DND-41 (cell line): Measurements from ENCODE around the gene ADAM10.

Source experiments
- ATAC-seq: fragments of 200-7000 bp; cut with Tn5 transposase; 3 replicates; pipeline ENCODE4 v1.9.1; 2021; ENCODE audit warnings: low read depth; ENCODE audit not compliant: insufficient read depth
- DNase-seq: peaks from one replicate; pipeline ENCODE4 v3.0.0-alpha.2; 2020
- H2AFZ ChIP-seq: 2 replicates; pipeline ENCODE4 v1.6.0; 2012; ENCODE audit warnings: low read depth, low read length
- H3K27ac ChIP-seq: 2 replicates; pipeline ENCODE4 v1.5.1; 2012; ENCODE audit warnings: low read length, inconsistent platforms
- H3K27me3 ChIP-seq: fragments of 200-600 bp; sonication (generic); 2 replicates; pipeline ENCODE4 v1.6.0; 2012; ENCODE audit warnings: low read length, mild to moderate bottlenecking, inconsistent platforms; ENCODE audit not compliant: insufficient read depth, poor library complexity
- H3K36me3 ChIP-seq: 2 replicates; pipeline ENCODE4 v1.5.1; 2012; ENCODE audit warnings: low read length, inconsistent platforms; ENCODE audit not compliant: insufficient read depth
- H3K4me1 ChIP-seq: 2 replicates; pipeline ENCODE4 v1.5.1; 2012; ENCODE audit warnings: mild to moderate bottlenecking, low read length; ENCODE audit not compliant: insufficient read depth
- H3K4me2 ChIP-seq: 2 replicates; pipeline ENCODE4 v1.6.0; 2012; ENCODE audit warnings: mild to moderate bottlenecking, moderate library complexity, low read length, inconsistent platforms; ENCODE audit not compliant: insufficient read depth
- H3K4me3 ChIP-seq, 2 experiments: fragments of 200-600 bp in 1 of 2; shearing (Covaris generic) in 1 of 2; 2 replicates each; pipeline ENCODE4 v1.5.1; 2012 to 2016; ENCODE audit warnings: inconsistent platforms in 2 of 2, low read length in 2 of 2, mild to moderate bottlenecking in 2 of 2, low read depth in 1 of 2, moderate library complexity in 1 of 2
- H3K79me2 ChIP-seq: 2 replicates; pipeline ENCODE4 v1.6.0; 2012; ENCODE audit warnings: low read length, inconsistent platforms; ENCODE audit not compliant: insufficient read depth
- H3K9ac ChIP-seq: 2 replicates; pipeline ENCODE4 v1.6.0; 2012; ENCODE audit warnings: low read depth, mild to moderate bottlenecking, inconsistent platforms, low read length, moderate library complexity
- H3K9me3 ChIP-seq: 2 replicates; pipeline ENCODE4 v1.5.1; 2012; ENCODE audit warnings: low read length, moderate library complexity, mild to moderate bottlenecking, inconsistent platforms; ENCODE audit not compliant: insufficient read depth, severe bottlenecking
- H4K20me1 ChIP-seq: 2 replicates; pipeline ENCODE4 v1.6.0; 2012; ENCODE audit warnings: low read length; ENCODE audit not compliant: insufficient read depth
- CTCF ChIP-seq: IDR thresholded peaks from 2 replicates; pipeline ENCODE4 v1.5.1; 2012; ENCODE audit warnings: borderline replicate concordance, low read length, moderate library complexity, mild to moderate bottlenecking; ENCODE audit not compliant: poor library complexity, severe bottlenecking; ENCODE audit errors: extremely low read depth
- EZH2 ChIP-seq: IDR thresholded peaks from 3 replicates; pipeline ENCODE4 v1.6.1; 2012; ENCODE audit warnings: borderline replicate concordance, low read depth, mild to moderate bottlenecking, moderate library complexity, low read length, inconsistent platforms; ENCODE audit not compliant: severe bottlenecking

ADAM10 gene

GRCh38 chr15:58793862-58794261, 44.4 kb upstream of the ADAM10 start:
- ATAC-seq (no peak), DNase-seq (no peak)
- no peaks in the 10 kb centered on the region for H3K27me3 ChIP-seq
- no peak for TF ChIP-seq CTCF
- no peak for TF ChIP-seq EZH2
- no peaks in the 10 kb centered on the region for H4K20me1 ChIP-seq
- H3K9ac ChIP-seq: no peak overlapping the region
- H3K4me3 ChIP-seq: no peak overlapping the region
- no peaks in the 10 kb centered on the region for H3K9me3 ChIP-seq
- H3K4me2 ChIP-seq: no peak overlapping the region
- no peak overlapping the region for H3K27ac ChIP-seq
- H3K4me1 ChIP-seq: no peaks in the 10 kb centered on the region
- no peaks in the 10 kb centered on the region; the same call in 1 of the 2 replicates for H3K36me3 ChIP-seq
- no peaks in the 10 kb centered on the region for H3K79me2 ChIP-seq
- no peak overlapping the region for H2AFZ ChIP-seq

GRCh38 chr15:58788056-58788710, 38.7 kb upstream of the ADAM10 start:
- H4K20me1 ChIP-seq: no peaks in the 10 kb centered on the region
- no peak overlapping the region for H3K4me3 ChIP-seq
- no peaks in the 10 kb centered on the region; the same call in 1 of the 2 replicates for H3K36me3 ChIP-seq
- DNase-seq: no peak
- no peaks in the 10 kb centered on the region for H3K79me2 ChIP-seq
- no peak overlapping the region for H2AFZ ChIP-seq
- no peaks in the 10 kb centered on the region for H3K27me3 ChIP-seq
- no peaks in the 10 kb centered on the region for H3K4me1 ChIP-seq
- no peak overlapping the region for H3K27ac ChIP-seq
- no peaks in the 10 kb centered on the region for H3K9me3 ChIP-seq
- H3K9ac ChIP-seq: no peak overlapping the region
- no peak overlapping the region for H3K4me2 ChIP-seq
- no peak for ATAC-seq
- TF ChIP-seq EZH2 (no peak), CTCF (no peak)

- Histone ChIP-seq H3K27me3 (no peaks in the 10 kb centered on the region), H3K36me3 (no peaks in the 10 kb centered on the region), H3K4me2 (no peak overlapping the region), H3K9me3 (no peaks in the 10 kb centered on the region), H3K4me1 (no peaks in the 10 kb centered on the region), H3K4me3 (no peak overlapping the region), H3K9ac (no peak overlapping the region), H4K20me1 (no peaks in the 10 kb centered on the region), H3K27ac (no peak overlapping the region), H3K79me2 (no peaks in the 10 kb centered on the region), H2AFZ (no peak overlapping the region)
- no peak for TF ChIP-seq EZH2
- no peak for TF ChIP-seq CTCF
- ATAC-seq (no peak), DNase-seq (no peak)
Observed at GRCh38 chr15:58785355-58785754, 35.8 kb upstream of the ADAM10 start.

GRCh38 chr15:58779554-58779953, 30.0 kb upstream of the ADAM10 start:
- Histone ChIP-seq H2AFZ (no peak overlapping the region), H3K4me2 (no peak overlapping the region), H3K36me3 (no peaks in the 10 kb centered on the region), H3K9ac (no peak overlapping the region), H4K20me1 (no peaks in the 10 kb centered on the region), H3K4me1 (peaks cover 7% of the 10 kb centered on the region), H3K27me3 (no peaks in the 10 kb centered on the region), H3K79me2 (peaks cover 15% of the 10 kb centered on the region), H3K4me3 (no peak overlapping the region), H3K27ac (no peak overlapping the region), H3K9me3 (no peaks in the 10 kb centered on the region)
- TF ChIP-seq CTCF: no peak
- TF ChIP-seq EZH2: no peak
- ATAC-seq (no peak), DNase-seq (no peak)
